HFF-Myc (cell line): ENCODE data around the gene EFCAB7.
A peak's percentile ranks its signal among the peaks of the same experiment; 100 is the strongest.

Source experiments
- DNase-seq: peaks from one replicate; pipeline ENCODE4 v3.0.0-alpha.2; 2011; ENCODE audit warnings: low read depth; ENCODE audit errors: extremely low read depth
- H3K4me3 ChIP-seq: replicated peaks from 2 replicates; pipeline ENCODE4 v1.5.1; 2011; ENCODE audit warnings: low read depth, mild to moderate bottlenecking, control low read depth, low read length
- TF ChIP-seq, protein P1 (sequence below): IDR thresholded peaks from 2 replicates; pipeline ENCODE4 v1.5.1; 2012; ENCODE audit warnings: mild to moderate bottlenecking, low read depth, low read length, control low read depth; ENCODE audit errors: missing control alignments

Gene EFCAB7

DNA sequence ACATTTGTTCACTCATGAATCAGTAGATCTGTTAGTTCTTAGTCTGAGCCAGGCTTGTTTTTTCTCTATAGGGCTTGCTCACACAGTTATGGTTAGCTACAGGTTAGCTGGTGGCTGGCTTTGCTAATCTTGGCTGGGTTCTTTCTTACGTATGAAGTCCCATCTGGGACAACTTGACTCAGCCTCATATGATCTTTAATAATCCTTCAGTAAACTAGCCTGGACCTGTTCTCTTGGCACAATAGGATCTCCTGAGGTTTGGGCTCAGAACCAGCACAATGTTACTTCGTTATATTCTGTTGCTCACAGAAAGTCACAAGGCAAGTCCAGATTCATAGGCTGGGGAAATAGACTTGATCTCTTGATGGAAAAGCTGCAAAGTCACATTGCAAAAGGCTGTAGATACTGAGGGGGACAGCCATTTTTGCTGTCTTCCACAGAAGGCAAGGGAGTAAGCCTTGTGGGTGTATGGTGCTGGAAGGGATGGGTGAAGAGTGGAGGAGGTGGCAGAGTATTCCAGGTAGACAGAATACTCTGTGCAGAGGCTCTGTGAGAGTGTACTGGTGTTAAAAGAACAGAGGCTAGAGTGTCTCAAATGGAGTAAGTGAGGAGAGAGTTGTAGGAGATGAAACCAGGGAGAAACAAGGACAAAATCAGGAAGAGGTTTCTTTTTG lies 24.4 kb downstream of the EFCAB7 start:
- TF ChIP-seq, protein P1, sequence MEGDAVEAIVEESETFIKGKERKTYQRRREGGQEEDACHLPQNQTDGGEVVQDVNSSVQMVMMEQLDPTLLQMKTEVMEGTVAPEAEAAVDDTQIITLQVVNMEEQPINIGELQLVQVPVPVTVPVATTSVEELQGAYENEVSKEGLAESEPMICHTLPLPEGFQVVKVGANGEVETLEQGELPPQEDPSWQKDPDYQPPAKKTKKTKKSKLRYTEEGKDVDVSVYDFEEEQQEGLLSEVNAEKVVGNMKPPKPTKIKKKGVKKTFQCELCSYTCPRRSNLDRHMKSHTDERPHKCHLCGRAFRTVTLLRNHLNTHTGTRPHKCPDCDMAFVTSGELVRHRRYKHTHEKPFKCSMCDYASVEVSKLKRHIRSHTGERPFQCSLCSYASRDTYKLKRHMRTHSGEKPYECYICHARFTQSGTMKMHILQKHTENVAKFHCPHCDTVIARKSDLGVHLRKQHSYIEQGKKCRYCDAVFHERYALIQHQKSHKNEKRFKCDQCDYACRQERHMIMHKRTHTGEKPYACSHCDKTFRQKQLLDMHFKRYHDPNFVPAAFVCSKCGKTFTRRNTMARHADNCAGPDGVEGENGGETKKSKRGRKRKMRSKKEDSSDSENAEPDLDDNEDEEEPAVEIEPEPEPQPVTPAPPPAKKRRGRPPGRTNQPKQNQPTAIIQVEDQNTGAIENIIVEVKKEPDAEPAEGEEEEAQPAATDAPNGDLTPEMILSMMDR: no peak
- no peak overlapping the region for H3K4me3 ChIP-seq
- DNase-seq: no peak

- DNase-seq: no peak
- H3K4me3 ChIP-seq: no peak overlapping the region
- TF ChIP-seq, protein P1: no peak
Observed at GRCh38 chr1:63548303-63548702, 25.0 kb downstream of the EFCAB7 start.

- DNase-seq: no peak
- TF ChIP-seq, protein P1: no peak
- no peak overlapping the region for H3K4me3 ChIP-seq
Observed at GRCh38 chr1:63548877-63549276, 25.6 kb downstream of the EFCAB7 start.

DNA sequence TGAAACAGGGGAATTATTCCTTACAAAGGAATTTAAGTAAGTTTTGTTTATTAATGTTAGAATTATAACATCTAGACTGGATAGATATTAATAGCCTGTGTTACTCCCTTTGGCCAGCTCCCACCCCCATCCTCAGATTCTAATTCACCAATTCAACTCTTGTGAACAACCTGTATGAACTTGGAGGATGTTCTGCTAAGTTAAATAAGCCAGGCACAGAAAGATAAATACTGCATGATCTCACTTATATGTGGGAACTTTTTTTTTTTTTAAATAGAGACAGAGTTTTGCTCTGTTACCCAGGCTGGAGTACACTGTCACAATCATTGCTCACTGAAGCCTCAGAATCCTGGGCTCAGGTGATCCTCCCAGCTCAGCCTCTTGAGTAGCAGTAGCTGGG lies 32.2 kb downstream of the EFCAB7 start:
- TF ChIP-seq, protein P1: no peak
- H3K4me3 ChIP-seq: no peak overlapping the region

DNA sequence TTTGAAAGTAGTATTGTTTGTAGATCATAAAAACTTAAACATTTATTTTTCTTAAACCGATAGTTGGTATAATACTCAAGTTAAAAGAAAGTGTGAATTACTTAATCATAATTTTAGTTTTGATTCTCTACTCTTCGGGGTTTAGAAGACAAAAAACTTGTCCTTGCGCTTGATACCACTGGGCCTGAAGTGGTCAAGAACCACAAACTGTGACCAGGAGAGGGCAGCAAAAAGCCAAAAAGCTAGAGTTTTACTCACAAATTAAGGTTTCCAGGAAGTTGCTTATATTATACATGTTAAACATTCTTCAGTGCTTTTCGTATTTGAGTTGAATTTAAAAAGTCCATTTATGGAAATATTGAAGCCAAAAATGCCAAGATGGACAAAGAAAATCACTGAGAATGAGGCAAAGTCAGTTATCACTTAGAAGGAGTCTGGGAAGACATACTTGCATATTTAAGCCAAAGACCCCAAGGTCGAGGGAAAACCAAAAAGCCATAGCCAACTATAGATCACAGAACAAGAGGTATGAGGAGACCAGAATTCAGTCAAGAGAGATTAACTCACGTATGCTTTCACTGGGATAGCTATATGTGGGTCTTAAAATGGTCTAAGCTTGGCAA lies 34.2 kb downstream of the EFCAB7 start:
- H3K4me3 ChIP-seq: no peak overlapping the region
- peak; percentile 33 for DNase-seq
- TF ChIP-seq, protein P1: peak; percentile 66

More for the DNA sequence above, 32.2 kb downstream of the EFCAB7 start:
- DNase-seq: no peak

GRCh38 chr1:63559357-63559756 lies 36.0 kb downstream of the EFCAB7 start:
- TF ChIP-seq, protein P1: no peak
- H3K4me3 ChIP-seq: no peak overlapping the region
- DNase-seq: no peak

GRCh38 chr1:63563745-63564144 lies 40.4 kb downstream of the EFCAB7 start:
- TF ChIP-seq, protein P1: no peak
- H3K4me3 ChIP-seq: no peak overlapping the region
- no peak for DNase-seq
